ENCODE results near the gene GALNT3.

GALNT3 gene

GRCh38 chr2:165796129-165796528 lies 2.1 kb upstream of the GALNT3 start:
- no peak for DNase-seq (ENCODE audit: low read depth)

DNA sequence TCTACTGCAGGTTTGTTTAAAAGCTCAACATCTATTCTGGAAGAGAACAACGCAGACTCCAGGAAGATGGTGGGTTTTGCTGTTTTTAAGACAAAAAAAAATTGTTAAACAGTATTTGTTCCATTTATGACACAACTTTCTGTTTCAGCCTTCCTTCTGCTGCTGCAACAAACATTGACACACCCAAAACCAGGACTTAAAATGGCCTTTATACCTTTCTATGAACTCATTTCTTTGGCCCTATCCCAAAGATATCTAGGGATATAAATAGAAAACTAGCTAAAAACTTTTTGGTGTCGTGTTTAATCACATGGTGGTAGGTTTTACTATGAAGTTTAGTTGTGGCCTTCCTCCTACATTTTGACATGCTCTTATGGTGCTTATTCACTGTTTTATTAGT lies 964 bp upstream of the GALNT3 start:
- no peak for DNase-seq (ENCODE audit: low read depth)

GRCh38 chr2:165794536-165794928 lies 485 bp upstream of the GALNT3 start:
- DNase-seq (ENCODE audit: low read depth): peak; percentile 14

GRCh38 chr2:165793161-165793778 lies 777 bp downstream of the GALNT3 start:
- DNase-seq (ENCODE audit: low read depth): no peak

- no peak for DNase-seq (ENCODE audit: low read depth)
Observed at GRCh38 chr2:165792104-165792454, 2.0 kb downstream of the GALNT3 start.

- DNase-seq (ENCODE audit: low read depth): no peak
Observed at GRCh38 chr2:165791421-165792103, 2.5 kb downstream of the GALNT3 start.

- no peak for DNase-seq (ENCODE audit: low read depth)
Observed at GRCh38 chr2:165790466-165790865, 3.6 kb downstream of the GALNT3 start.

GRCh38 chr2:165787334-165787733 lies 6.7 kb downstream of the GALNT3 start:
- DNase-seq (ENCODE audit: low read depth): no peak

DNA sequence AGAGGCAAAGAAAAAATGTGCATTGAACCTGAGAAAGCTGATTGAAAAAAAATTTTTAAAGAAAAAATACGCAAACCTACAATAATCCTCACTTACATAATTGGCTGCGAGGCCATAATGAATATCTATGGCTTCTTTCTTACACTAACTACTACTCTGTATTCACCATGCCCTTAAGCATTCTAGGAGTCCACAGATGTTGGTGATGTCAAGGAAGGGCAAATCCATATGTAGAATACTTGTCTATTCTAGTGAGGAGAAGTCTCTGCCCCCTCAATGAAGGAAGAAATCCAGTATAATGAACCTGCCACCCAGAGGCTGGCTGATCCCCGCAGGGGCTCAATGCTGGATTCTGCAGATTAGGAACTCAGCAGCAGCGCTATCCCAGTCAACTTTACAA lies 14.3 kb downstream of the GALNT3 start:
- DNase-seq (ENCODE audit: low read depth): no peak

- DNase-seq (ENCODE audit: low read depth): no peak
Observed at GRCh38 chr2:165778653-165779451, 15.2 kb downstream of the GALNT3 start.

GRCh38 chr2:165778187-165778556 lies 15.9 kb downstream of the GALNT3 start:
- no peak for DNase-seq (ENCODE audit: low read depth)

DNA sequence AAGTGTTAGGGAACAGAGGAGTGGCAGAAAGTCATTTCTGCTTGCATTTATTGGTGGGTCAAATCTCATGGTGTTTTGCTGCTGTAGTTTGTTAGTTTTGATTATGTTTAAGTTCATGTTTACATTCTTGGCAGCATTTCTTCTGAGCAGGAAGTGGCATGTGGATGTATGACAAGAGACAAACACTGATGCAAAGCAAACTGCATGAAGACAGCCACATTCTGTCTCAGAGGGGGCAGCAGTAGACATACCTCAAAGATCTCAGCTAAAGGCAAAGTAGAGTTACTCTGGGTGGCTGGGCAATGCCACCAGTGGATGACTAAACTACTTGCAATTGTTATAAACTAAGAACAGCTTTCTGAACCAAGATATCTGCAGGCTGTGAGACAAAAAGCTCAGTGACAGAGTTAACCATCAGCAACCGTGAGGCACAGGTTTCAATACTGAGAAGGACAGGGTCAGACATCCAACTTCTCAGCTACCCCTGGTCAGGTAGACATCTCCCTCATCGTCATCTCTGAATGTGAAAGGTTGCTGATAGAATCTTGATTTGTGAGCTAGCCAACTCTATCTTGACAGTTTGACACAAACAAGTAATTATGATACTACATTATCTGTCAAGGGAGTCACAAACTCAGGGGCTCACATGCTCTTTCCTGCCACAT lies 16.4 kb downstream of the GALNT3 start:
- DNase-seq (ENCODE audit: low read depth): no peak

DNA sequence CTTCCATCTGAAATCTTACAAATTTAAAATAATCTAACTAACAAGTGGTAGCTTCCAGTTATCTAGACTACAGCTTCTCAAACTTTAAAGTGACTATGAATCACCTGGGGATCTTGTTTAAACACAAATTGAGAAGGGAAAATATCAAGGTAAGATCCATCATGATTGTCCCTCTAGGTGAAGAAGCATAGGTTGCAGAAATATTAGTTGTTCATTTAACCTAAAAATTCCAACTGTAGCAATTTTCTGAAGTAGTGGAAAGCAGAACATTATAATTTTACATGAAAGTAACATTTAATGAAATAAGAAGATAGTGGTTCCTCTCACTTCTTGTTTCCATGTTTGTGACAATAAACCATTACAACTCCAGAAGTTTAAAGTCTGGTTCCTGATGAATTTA lies 17.3 kb downstream of the GALNT3 start:
- DNase-seq (ENCODE audit: low read depth): no peak

DNA sequence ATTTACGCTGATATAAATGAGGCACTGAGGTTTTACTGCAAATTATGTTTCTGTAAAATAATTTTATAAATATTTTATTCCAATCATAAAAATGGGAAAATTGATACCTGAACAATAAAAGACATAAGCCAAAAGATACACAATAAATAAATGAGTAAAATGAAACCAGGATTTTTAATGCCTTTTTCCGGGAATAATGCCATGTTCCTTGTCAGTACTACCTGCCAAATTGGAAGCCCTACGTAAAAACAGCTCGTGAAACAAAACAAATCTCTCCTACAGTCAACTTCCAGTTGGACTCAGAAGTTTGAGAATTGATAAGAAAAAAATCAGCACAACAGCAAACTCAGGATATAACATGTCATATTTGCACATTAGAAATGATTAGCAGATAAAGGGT lies 18.0 kb downstream of the GALNT3 start:
- DNase-seq (ENCODE audit: low read depth): no peak

DNA sequence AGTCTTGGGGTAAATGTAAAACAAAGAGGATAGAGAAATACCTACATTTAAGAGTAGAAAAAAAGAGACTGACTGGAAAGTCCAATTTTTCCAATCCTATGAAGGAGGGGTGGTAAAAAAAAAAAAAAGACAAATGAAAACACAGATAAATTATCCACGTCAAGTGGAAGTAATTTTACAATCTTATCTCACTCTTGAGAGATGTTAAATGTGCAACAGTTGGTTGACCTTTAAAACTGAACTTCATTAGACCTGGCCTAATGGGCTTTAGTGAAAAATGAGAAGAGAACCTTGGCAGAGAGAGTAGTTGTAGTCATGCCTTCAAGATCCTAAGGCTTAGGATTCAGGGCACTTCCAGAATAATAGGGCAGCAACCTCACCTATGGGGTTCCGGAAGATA lies 20.4 kb downstream of the GALNT3 start:
- no peak for DNase-seq (ENCODE audit: low read depth)

DNA sequence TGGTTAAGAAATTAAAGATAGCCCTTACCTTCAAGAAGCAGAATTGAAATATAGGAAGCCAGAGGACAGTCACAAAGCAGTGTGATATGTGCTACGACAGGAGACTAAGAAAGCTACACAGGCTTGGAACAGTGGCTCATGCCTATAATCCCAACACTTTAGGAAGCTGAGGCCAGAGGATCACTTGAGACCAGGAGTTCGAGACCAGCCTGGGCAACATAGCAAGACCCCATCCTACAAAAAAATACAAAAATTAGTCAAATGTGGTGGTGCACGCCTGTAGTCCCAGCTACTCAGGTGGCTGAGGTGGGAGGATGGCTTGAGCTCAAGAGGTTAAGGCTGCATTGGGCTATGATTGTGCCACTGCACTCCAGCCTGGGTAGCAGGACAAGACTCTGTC lies 21.9 kb downstream of the GALNT3 start:
- no peak for DNase-seq (ENCODE audit: low read depth)

- no peak for DNase-seq (ENCODE audit: low read depth)
Observed at GRCh38 chr2:165766326-165766927, 27.6 kb downstream of the GALNT3 start.

DNA sequence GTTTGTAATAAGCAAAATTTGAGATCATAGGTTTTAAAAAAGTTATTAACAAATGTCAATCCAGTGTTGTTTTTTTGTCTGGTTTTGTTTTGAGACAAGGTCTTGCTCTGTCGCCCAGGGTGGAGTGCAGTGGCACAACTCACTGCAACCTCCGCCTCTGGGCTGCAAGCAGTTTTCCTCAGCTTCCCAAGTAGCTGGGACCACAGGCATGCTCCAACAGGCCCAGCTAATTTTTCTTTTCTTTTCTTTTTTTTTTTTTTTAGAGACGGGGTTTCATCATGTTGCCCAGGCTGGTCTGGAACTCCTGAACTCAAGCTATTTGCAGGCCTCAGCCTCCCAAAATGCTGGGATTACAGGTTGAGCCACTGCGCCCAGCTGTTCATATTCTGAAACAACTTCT lies 31.3 kb downstream of the GALNT3 start:
- DNase-seq (ENCODE audit: low read depth): no peak

GRCh38 chr2:165757906-165758675 lies 36.0 kb downstream of the GALNT3 start:
- DNase-seq (ENCODE audit: low read depth): no peak

GRCh38 chr2:165746501-165746900 lies 47.5 kb downstream of the GALNT3 start:
- DNase-seq (ENCODE audit: low read depth): no peak

- DNase-seq (ENCODE audit: low read depth): no peak
Observed at GRCh38 chr2:165745916-165746315, 48.1 kb downstream of the GALNT3 start.

DNA sequence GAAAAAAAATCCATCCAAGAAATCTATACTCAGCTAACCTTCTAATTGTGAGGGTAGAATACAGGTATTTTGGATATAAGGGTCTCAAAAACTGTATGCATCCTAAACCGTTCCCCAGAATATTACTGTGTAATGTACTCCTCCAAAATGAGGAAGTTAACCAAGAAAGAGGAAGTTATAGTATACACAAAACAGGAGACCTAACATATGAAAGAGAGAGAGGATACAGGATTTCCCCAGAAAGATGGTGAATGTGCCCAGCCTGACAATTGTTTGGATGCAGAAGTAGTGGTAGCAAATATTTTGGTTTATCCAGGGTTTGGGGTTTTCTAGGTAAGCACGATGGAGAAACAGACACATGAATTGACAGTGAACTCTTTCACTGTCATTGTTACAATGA lies 50.6 kb downstream of the GALNT3 start:
- no peak for DNase-seq (ENCODE audit: low read depth)
